DMS79 treated with DMSO at 0.1 percent for 48 hours (cell line): ENCODE results near the gene DENND4B.

Experiments
- DNase-seq: peaks from one replicate; lab custom pipeline; 2025; lab: John Stamatoyannopoulos, UW

Gene DENND4B

DNA sequence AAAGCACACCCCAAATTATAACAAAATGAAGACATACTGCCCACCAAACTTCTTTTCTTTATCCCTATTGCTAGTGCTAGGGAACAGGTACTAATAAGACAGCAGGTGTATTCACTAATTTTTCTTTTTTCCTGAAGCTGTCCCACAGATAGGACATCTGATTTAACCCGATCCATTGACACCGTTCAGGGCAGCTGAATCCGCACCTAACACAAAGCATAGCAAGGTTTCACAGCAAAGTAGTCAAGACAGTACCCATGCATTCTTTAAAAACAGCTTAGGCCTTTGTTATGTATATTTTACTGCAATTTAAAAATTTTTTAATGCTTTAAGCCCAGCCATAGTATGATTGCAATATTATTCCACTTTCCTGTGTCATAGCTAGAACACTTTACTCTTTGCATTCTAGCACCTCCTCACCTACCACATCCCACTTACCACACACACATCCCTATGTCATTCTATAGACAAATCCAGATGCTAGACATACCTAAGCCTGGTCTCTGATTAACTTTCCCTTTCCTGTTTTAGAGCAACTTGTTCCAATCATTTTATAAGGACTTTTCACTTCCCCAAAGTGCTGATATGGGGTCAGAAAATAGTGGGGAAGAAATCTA lies 64.1 kb downstream of the DENND4B start:
- peak; percentile 31 for DNase-seq

DNA sequence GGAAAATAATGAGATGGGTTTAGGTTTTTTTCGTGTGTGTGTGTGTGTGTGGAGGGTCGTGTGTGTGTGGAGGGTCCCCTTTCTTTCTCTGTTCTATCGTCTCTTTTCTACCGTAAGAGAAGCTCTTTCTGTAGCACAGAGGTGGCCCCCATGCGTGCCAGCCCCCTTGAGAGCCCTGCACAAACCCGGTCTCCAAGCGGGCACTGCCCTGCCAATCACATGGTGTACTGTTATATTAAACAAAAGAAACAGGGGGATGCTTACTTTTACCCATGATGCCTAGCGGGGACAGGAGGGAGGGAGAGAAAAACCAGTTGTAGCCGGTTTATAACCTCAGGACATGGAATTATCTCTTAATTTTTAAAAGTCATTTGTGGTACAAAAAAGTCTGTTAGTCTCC lies 64.8 kb downstream of the DENND4B start:
- peak; percentile 80 for DNase-seq

- DNase-seq, result peak; percentile 99
These were observed 65.6 kb downstream of the DENND4B start for GRCh38 chr1:153880962-153881361.

GRCh38 chr1:153880024-153880423 lies 66.5 kb downstream of the DENND4B start:
- no peak for DNase-seq
